Activated naive CD4-positive, alpha-beta T cell treated with anti-CD3 and anti-CD28 coated beads, Interleukin-2, amount 50 U/mL, for 24 hours (primary cell): Measurements from ENCODE around the gene STX8.
"Not testable (repeated sequence)": the region's sequence is repeated elsewhere in the genome, so short reads cannot be mapped to it uniquely, and the experiment has no call there.

Experiments used
- H3K27ac Mint-ChIP-seq: one replicate; pipeline ENCODE4 v1.8.0; 2021; ENCODE audit warnings: mild to moderate bottlenecking, mixed read lengths
- H3K27me3 Mint-ChIP-seq: one replicate; pipeline ENCODE4 v1.8.0; 2021; ENCODE audit warnings: mixed read lengths
- H3K36me3 Mint-ChIP-seq: one replicate; pipeline ENCODE4 v1.8.0; 2021; ENCODE audit warnings: mixed read lengths
- H3K4me1 Mint-ChIP-seq: one replicate; pipeline ENCODE4 v1.8.0; 2021; ENCODE audit warnings: mixed read lengths
- H3K4me3 Mint-ChIP-seq: one replicate; pipeline ENCODE4 v1.8.0; 2021; ENCODE audit warnings: mild to moderate bottlenecking, mixed read lengths
- H3K9me3 Mint-ChIP-seq: one replicate; pipeline ENCODE4 v1.8.0; 2021; ENCODE audit warnings: mixed read lengths

The STX8 gene

DNA sequence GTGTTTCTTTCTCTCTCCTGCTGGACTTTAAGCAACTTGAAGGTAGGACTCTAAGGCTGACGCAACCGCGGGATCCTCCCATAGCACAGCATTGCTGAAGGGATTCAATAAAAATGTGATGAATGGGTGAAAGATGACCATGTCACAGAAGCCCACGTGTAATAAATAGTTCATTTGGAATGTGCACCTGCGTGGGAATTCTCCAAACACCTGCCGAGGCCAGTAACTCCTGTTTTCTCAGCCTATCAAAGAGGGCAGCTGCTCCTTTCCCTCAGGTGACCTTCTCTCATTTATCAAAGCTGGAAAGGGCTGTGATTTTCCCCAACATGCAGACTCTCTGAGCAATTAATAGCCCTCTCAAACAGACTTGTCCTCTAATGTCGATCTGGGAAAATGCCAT lies 235.7 kb downstream of the STX8 start:
- H3K9me3 Mint-ChIP-seq: no peaks in the 10 kb centered on the region
- H3K36me3 Mint-ChIP-seq: peaks cover 22% of the 10 kb centered on the region

GRCh38 chr17:9339482-9339881 lies 236.1 kb downstream of the STX8 start:
- H3K27ac Mint-ChIP-seq, H3K9me3 Mint-ChIP-seq: not testable (repeated sequence)

More for the DNA sequence above, 235.7 kb downstream of the STX8 start:
- no peak overlapping the region for H3K4me3 Mint-ChIP-seq
- H3K27ac Mint-ChIP-seq: no peak overlapping the region
- no peaks in the 10 kb centered on the region for H3K4me1 Mint-ChIP-seq
- no peaks in the 10 kb centered on the region for H3K27me3 Mint-ChIP-seq

DNA sequence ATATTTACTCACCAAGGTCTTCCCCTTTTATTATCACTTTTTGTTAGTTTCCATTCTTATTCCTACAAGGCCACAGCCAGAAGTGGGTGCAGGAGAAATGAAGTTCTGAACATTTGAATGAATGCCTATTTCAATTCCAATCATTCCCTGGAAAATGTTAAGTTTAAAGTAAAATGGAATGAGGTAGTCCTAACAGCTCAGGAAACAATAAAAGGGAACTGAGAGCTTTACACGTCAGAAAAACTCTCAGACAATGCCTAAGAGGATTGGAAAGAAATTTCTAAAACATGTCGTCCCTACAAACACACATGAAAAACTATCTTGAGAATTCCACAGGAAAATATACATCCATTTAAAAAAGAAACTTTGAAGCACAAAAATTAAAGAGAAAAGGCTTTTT lies 238.8 kb downstream of the STX8 start:
- no peak overlapping the region for H3K4me3 Mint-ChIP-seq

More at GRCh38 chr17:9339482-9339881, 236.1 kb downstream of the STX8 start:
- not testable (repeated sequence) for H3K4me1 Mint-ChIP-seq, H3K4me3 Mint-ChIP-seq, H3K27me3 Mint-ChIP-seq
- peaks cover 27% of the 10 kb centered on the region for H3K36me3 Mint-ChIP-seq

GRCh38 chr17:9334536-9335446 lies 240.8 kb downstream of the STX8 start:
- H3K4me3 Mint-ChIP-seq: no peak overlapping the region
- H3K9me3 Mint-ChIP-seq: no peaks in the 10 kb centered on the region
- no peaks in the 10 kb centered on the region for H3K4me1 Mint-ChIP-seq
- H3K36me3 Mint-ChIP-seq: peaks cover 20% of the 10 kb centered on the region
- no peak overlapping the region for H3K27ac Mint-ChIP-seq
- H3K27me3 Mint-ChIP-seq: no peaks in the 10 kb centered on the region

More for the DNA sequence above, 238.8 kb downstream of the STX8 start:
- Mint-ChIP-seq H3K27ac (no peak overlapping the region), H3K36me3 (peaks cover 20% of the 10 kb centered on the region), H3K4me1 (no peaks in the 10 kb centered on the region), H3K27me3 (no peaks in the 10 kb centered on the region), H3K9me3 (no peaks in the 10 kb centered on the region)

DNA sequence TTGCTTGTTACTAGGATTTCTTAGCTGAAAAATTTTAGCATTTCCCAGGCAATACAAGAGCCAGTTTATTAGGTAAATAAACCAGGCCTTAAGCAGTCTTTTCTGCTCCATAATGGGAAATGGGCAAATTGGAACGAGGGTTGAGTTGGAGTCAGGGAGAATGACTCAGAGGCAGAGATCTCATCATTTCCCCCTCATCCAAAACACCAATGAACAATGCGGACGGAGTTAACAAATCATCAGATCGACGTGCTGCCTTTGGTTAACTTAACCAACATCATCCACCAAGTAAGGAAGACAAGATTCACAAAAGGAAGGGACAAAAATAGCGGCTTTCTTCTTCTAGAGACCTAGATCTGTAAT lies 243.5 kb downstream of the STX8 start:
- Mint-ChIP-seq H3K36me3 (peaks cover 15% of the 10 kb centered on the region), H3K27ac (no peak overlapping the region), H3K4me1 (no peaks in the 10 kb centered on the region), H3K9me3 (no peaks in the 10 kb centered on the region), H3K27me3 (no peaks in the 10 kb centered on the region), H3K4me3 (no peak overlapping the region)

GRCh38 chr17:9331279-9332131 lies 244.1 kb downstream of the STX8 start:
- H3K9me3 Mint-ChIP-seq: no peaks in the 10 kb centered on the region
- no peak overlapping the region for H3K4me3 Mint-ChIP-seq
- H3K27ac Mint-ChIP-seq: no peak overlapping the region
- peaks cover 13% of the 10 kb centered on the region for H3K36me3 Mint-ChIP-seq
- H3K27me3 Mint-ChIP-seq: no peaks in the 10 kb centered on the region
- H3K4me1 Mint-ChIP-seq: no peaks in the 10 kb centered on the region

GRCh38 chr17:9330611-9331271 lies 244.9 kb downstream of the STX8 start:
- Mint-ChIP-seq H3K4me1 (no peaks in the 10 kb centered on the region), H3K36me3 (peaks cover 15% of the 10 kb centered on the region), H3K27me3 (no peaks in the 10 kb centered on the region), H3K4me3 (no peak overlapping the region), H3K9me3 (no peaks in the 10 kb centered on the region), H3K27ac (no peak overlapping the region)

- H3K27me3 Mint-ChIP-seq: no peaks in the 10 kb centered on the region
- peaks cover 10% of the 10 kb centered on the region for H3K36me3 Mint-ChIP-seq
- no peaks in the 10 kb centered on the region for H3K4me1 Mint-ChIP-seq
- H3K27ac Mint-ChIP-seq: no peak overlapping the region
- H3K9me3 Mint-ChIP-seq: no peaks in the 10 kb centered on the region
- H3K4me3 Mint-ChIP-seq: no peak overlapping the region
These were observed 245.5 kb downstream of the STX8 start for GRCh38 chr17:9330141-9330540.

DNA sequence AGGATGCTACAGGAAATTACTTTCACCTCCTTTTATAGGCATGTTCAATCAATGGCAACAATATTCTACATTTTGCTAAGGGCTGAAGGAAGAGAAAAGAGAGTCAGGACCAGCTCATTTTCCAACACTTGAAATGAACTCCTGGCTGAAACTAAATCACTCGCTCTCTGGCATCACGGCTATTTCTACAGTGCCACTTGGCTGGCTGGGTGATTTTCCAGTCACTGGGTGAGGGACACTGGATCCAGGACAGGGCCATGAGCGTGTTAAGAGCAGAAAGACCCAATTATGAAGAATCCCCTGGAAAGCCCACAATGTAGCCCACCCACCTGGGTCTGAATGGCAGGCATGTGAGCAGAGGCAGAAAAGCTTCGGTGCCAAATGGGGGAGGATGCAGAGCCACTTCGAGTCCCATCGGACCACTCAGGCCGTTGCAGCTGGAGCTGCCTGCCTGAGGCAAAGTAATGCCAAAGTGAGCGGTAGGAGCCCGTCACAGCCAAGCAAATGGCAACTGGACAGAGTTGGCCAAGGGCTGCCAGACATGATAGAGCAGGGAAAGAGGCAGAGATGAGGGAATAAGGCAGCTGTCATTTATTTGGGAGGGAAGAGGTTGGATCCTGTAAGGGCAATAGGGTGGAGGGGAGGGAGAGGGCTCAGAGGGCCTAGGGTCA lies 246.2 kb downstream of the STX8 start:
- Mint-ChIP-seq H3K27ac (peak overlapping the region; percentile 89), H3K4me1 (no peaks in the 10 kb centered on the region), H3K27me3 (no peaks in the 10 kb centered on the region), H3K36me3 (peaks cover 5% of the 10 kb centered on the region), H3K9me3 (no peaks in the 10 kb centered on the region), H3K4me3 (no peak overlapping the region)

- Mint-ChIP-seq H3K4me1 (no peaks in the 10 kb centered on the region), H3K9me3 (no peaks in the 10 kb centered on the region), H3K27me3 (no peaks in the 10 kb centered on the region), H3K4me3 (no peak overlapping the region), H3K36me3 (peaks cover 8% of the 10 kb centered on the region), H3K27ac (no peak overlapping the region)
These were observed 250.8 kb downstream of the STX8 start for GRCh38 chr17:9324864-9325263.

DNA sequence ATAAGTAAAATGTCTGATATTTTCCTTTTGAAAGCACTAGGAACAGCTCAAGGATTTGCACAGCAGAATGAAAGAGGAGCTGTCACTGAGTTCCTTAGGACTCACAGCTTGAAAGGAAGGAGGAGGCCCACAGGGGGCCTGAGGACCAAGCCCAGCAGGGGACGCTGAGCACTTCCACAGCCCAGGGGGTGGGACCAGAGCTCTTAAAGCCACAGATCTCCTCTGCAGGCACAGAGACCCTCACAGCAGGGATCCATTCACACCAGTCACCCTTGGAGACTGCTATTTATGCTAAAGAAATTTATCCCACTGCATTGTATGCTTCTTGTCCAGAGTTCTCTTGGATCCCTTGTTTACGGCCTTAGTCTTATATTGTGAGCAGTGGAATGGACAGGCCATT lies 253.3 kb downstream of the STX8 start:
- no peak overlapping the region for H3K4me3 Mint-ChIP-seq
- H3K4me1 Mint-ChIP-seq: no peaks in the 10 kb centered on the region

DNA sequence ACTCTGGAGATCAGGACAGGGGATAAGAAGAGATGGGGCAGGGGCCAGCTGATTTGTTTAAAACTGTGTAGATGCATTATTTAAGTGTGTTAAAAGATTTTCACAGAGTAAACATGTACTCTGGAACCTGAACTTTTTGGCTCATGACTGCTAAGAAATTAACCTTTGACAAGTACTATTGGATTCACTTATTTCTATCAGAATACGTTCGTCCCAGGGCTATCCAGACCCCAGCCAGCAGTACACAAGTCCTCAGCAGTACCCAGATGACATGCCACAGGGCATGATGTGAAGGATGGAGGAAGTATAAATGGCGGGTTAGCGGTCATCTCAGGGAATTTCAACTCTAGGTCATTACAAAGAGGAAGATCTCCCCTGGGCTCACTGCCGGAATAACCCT lies 253.7 kb downstream of the STX8 start:
- Mint-ChIP-seq H3K9me3 (no peaks in the 10 kb centered on the region), H3K4me1 (no peaks in the 10 kb centered on the region), H3K27me3 (no peaks in the 10 kb centered on the region), H3K27ac (no peak overlapping the region), H3K36me3 (peaks cover 20% of the 10 kb centered on the region), H3K4me3 (no peak overlapping the region)

More for the DNA sequence above, 253.3 kb downstream of the STX8 start:
- H3K27ac Mint-ChIP-seq: no peak overlapping the region
- H3K9me3 Mint-ChIP-seq: no peaks in the 10 kb centered on the region
- H3K36me3 Mint-ChIP-seq: peaks cover 18% of the 10 kb centered on the region
- H3K27me3 Mint-ChIP-seq: no peaks in the 10 kb centered on the region

GRCh38 chr17:9315360-9315759 lies 260.3 kb downstream of the STX8 start:
- Mint-ChIP-seq H3K9me3 (no peaks in the 10 kb centered on the region), H3K4me1 (no peaks in the 10 kb centered on the region), H3K4me3 (no peak overlapping the region)

GRCh38 chr17:9313346-9313745 lies 262.3 kb downstream of the STX8 start:
- H3K36me3 Mint-ChIP-seq: peaks cover 8% of the 10 kb centered on the region
- H3K4me1 Mint-ChIP-seq: no peaks in the 10 kb centered on the region
- no peaks in the 10 kb centered on the region for H3K27me3 Mint-ChIP-seq
- no peak overlapping the region for H3K4me3 Mint-ChIP-seq
- H3K9me3 Mint-ChIP-seq: no peaks in the 10 kb centered on the region
- no peak overlapping the region for H3K27ac Mint-ChIP-seq

More at GRCh38 chr17:9315360-9315759, 260.3 kb downstream of the STX8 start:
- no peaks in the 10 kb centered on the region for H3K27me3 Mint-ChIP-seq
- peaks cover 16% of the 10 kb centered on the region for H3K36me3 Mint-ChIP-seq
- no peak overlapping the region for H3K27ac Mint-ChIP-seq

DNA sequence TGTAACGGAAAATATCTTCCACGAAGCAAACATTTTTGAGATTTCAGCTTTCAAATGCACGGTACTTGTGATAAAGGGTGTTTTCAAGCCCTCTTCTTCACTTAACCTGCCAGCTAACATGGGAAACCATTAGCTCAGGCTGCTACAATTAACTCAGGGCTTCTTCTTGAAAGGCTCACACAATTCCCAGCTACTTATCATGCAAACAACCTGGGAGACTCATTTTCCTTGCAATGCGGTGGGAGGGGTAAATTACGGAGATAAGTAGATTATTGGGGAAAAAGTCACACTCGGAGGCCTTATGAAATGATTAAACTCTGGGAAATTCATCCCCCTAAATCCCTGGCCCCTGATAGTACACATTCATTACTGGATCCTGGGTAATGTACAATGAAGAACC lies 266.4 kb downstream of the STX8 start:
- no peaks in the 10 kb centered on the region for H3K4me1 Mint-ChIP-seq
- H3K27me3 Mint-ChIP-seq: no peaks in the 10 kb centered on the region
- peaks cover 2% of the 10 kb centered on the region for H3K36me3 Mint-ChIP-seq
- H3K27ac Mint-ChIP-seq: no peak overlapping the region
- H3K4me3 Mint-ChIP-seq: no peak overlapping the region
- no peaks in the 10 kb centered on the region for H3K9me3 Mint-ChIP-seq
